GM18873 (cell line): ENCODE measurements around the gene MAPKAP1.

Experiments used
- ATAC-seq: cut with Tn5 transposase; IDR thresholded peaks from one replicate; pipeline ENCODE4 v1.9.1; 2021; ENCODE audit warnings: mild to moderate bottlenecking, moderate library complexity, moderate number of reproducible peaks; ENCODE audit not compliant: unreplicated experiment, low FRiP score

Gene MAPKAP1

GRCh38 chr9:125495172-125496119, 211.6 kb downstream of the MAPKAP1 start:
- no peak for ATAC-seq

GRCh38 chr9:125494653-125494915, 212.4 kb downstream of the MAPKAP1 start:
- ATAC-seq, result no peak

- ATAC-seq, result no peak
Measured at GRCh38 chr9:125493881-125494652, 212.9 kb downstream of the MAPKAP1 start.

- ATAC-seq, result no peak
Measured at GRCh38 chr9:125493384-125493783, 213.6 kb downstream of the MAPKAP1 start.

- no peak for ATAC-seq
Measured at GRCh38 chr9:125492719-125493118, 214.3 kb downstream of the MAPKAP1 start.

- ATAC-seq, result no peak
Measured at GRCh38 chr9:125487842-125488241, 219.2 kb downstream of the MAPKAP1 start.

- no peak for ATAC-seq
Measured at GRCh38 chr9:125486576-125486975, 220.4 kb downstream of the MAPKAP1 start.

GRCh38 chr9:125486152-125486508, 220.9 kb downstream of the MAPKAP1 start:
- ATAC-seq, result no peak

- no peak for ATAC-seq
Measured at GRCh38 chr9:125485471-125486151, 221.4 kb downstream of the MAPKAP1 start.

- no peak for ATAC-seq
Measured at GRCh38 chr9:125484350-125485282, 222.4 kb downstream of the MAPKAP1 start.

GRCh38 chr9:125483697-125484096, 223.3 kb downstream of the MAPKAP1 start:
- no peak for ATAC-seq

- no peak for ATAC-seq
Measured at GRCh38 chr9:125479846-125480615, 227.0 kb downstream of the MAPKAP1 start.

- ATAC-seq, result no peak
Measured at GRCh38 chr9:125477089-125477544, 229.9 kb downstream of the MAPKAP1 start.

GRCh38 chr9:125476645-125477044, 230.4 kb downstream of the MAPKAP1 start:
- ATAC-seq, result no peak

GRCh38 chr9:125475385-125475784, 231.6 kb downstream of the MAPKAP1 start:
- ATAC-seq, result no peak

GRCh38 chr9:125472926-125473701, 233.9 kb downstream of the MAPKAP1 start:
- no peak for ATAC-seq

GRCh38 chr9:125472562-125472925, 234.5 kb downstream of the MAPKAP1 start:
- no peak for ATAC-seq

- no peak for ATAC-seq
Measured at GRCh38 chr9:125470767-125471580, 236.0 kb downstream of the MAPKAP1 start.
